ENCODE results near the gene DNAJC4.

DNA sequence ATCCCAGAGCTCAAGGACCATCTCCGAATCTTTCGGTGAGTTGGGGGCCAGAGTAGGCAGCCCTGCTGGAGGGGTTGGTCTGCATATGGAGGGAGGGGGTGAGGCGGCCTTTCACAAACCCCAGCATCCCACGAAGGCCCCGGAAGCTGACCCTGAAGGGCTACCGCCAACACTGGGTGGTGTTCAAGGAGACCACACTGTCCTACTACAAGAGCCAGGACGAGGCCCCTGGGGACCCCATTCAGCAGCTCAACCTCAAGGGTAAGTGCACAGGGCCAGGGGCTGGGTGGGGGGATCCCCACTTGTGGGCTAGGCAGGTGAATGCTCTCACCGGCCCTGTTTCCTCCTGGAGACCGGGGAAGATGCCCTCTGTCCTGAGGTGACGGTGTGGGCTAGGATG, 10.6 kb upstream of the DNAJC4 start:
- TF ChIP-seq, protein P1, sequence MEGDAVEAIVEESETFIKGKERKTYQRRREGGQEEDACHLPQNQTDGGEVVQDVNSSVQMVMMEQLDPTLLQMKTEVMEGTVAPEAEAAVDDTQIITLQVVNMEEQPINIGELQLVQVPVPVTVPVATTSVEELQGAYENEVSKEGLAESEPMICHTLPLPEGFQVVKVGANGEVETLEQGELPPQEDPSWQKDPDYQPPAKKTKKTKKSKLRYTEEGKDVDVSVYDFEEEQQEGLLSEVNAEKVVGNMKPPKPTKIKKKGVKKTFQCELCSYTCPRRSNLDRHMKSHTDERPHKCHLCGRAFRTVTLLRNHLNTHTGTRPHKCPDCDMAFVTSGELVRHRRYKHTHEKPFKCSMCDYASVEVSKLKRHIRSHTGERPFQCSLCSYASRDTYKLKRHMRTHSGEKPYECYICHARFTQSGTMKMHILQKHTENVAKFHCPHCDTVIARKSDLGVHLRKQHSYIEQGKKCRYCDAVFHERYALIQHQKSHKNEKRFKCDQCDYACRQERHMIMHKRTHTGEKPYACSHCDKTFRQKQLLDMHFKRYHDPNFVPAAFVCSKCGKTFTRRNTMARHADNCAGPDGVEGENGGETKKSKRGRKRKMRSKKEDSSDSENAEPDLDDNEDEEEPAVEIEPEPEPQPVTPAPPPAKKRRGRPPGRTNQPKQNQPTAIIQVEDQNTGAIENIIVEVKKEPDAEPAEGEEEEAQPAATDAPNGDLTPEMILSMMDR (conservative IDR thresholded peaks at IDR 0.05 in 1 of 2, IDR thresholded peaks at IDR 0.05 in 1 of 2; ENCODE audit: low read depth in 1 of 2, low read length in 2 of 2): no peak
- no peak for TF ChIP-seq EZH2 (IDR thresholded peaks at IDR 0.05; ENCODE audit: low read length, missing control alignments)

Data from fibroblast of lung (primary cell).